Neural progenitor cell (in vitro differentiated cells): Measurements from ENCODE around the gene TMEM109. TPM values are rescaled to one million over a fixed set of nuclear protein-coding genes. Genes with fewer than 3 reads are reported as not detected.

ENCODE experiments used
- DNase-seq: peaks from one replicate; pipeline ENCODE4 v3.0.0-alpha.2; 2016; ENCODE audit warnings: low spot score
- H2AFZ ChIP-seq: fragments of 200-600 bp; sonication (generic); replicated peaks from 2 replicates; pipeline ENCODE4 v1.6.1; 2016; ENCODE audit warnings: antibody characterized with exemption
- H3F3A ChIP-seq: fragments of 200-600 bp; sonication (generic); 2 replicates; pipeline ENCODE4 v1.6.1; 2016; ENCODE audit warnings: antibody characterized with exemption, low read depth
- H3K27ac ChIP-seq: fragments of 200-600 bp; sonication (generic); 2 replicates; pipeline ENCODE4 v1.5.1; 2016; ENCODE audit warnings: mild to moderate bottlenecking
- H3K27me3 ChIP-seq: fragments of 200-600 bp; sonication (generic); 2 replicates; pipeline ENCODE4 v1.6.1; 2016; ENCODE audit warnings: mild to moderate bottlenecking, moderate library complexity
- H3K36me3 ChIP-seq: fragments of 200-600 bp; sonication (generic); 2 replicates; pipeline ENCODE4 v1.5.1; 2016
- H3K4me1 ChIP-seq: fragments of 200-600 bp; sonication (generic); 2 replicates; pipeline ENCODE4 v1.6.1; 2016; ENCODE audit warnings: mixed run types
- H3K4me2 ChIP-seq: fragments of 200-600 bp; sonication (generic); 2 replicates; pipeline ENCODE4 v1.6.1; 2016
- H3K4me3 ChIP-seq: fragments of 200-600 bp; sonication (generic); 2 replicates; pipeline ENCODE4 v1.5.1; 2016
- H3K79me2 ChIP-seq: fragments of 200-600 bp; sonication (generic); 2 replicates; pipeline ENCODE4 v1.6.1; 2016; ENCODE audit warnings: low read depth
- H3K9ac ChIP-seq: fragments of 200-600 bp; sonication (generic); 2 replicates; pipeline ENCODE4 v1.6.1; 2016
- H3K9me3 ChIP-seq: fragments of 200-600 bp; sonication (generic); 2 replicates; pipeline ENCODE4 v1.5.1; 2016; ENCODE audit warnings: low read depth
- H4K20me1 ChIP-seq: fragments of 200-600 bp; sonication (generic); 2 replicates; pipeline ENCODE4 v1.6.1; 2016; ENCODE audit warnings: low read depth
- H3K27ac Mint-ChIP-seq: 3 replicates; pipeline ENCODE4 v1.8.0; 2021; ENCODE audit warnings: mixed read lengths
- H3K27me3 Mint-ChIP-seq: 2 replicates; pipeline ENCODE4 v1.8.0; 2022; ENCODE audit warnings: low read depth, mild to moderate bottlenecking, inconsistent platforms, moderate library complexity, mixed read lengths; ENCODE audit not compliant: insufficient read depth
- H3K36me3 Mint-ChIP-seq: 3 replicates; pipeline ENCODE4 v1.8.0; 2021; ENCODE audit warnings: mixed read lengths
- H3K4me1 Mint-ChIP-seq: 3 replicates; pipeline ENCODE4 v1.8.0; 2021; ENCODE audit warnings: mixed read lengths
- H3K4me3 Mint-ChIP-seq: 3 replicates; pipeline ENCODE4 v1.8.0; 2021; ENCODE audit warnings: mild to moderate bottlenecking, moderate library complexity, mixed read lengths
- H3K9me3 Mint-ChIP-seq: 3 replicates; pipeline ENCODE4 v1.8.0; 2020; ENCODE audit warnings: mixed read lengths
- CTCF ChIP-seq: fragments of 200-600 bp; sonication (generic); IDR thresholded peaks from 2 replicates; pipeline ENCODE4 v1.5.1; 2017; ENCODE audit warnings: antibody characterized with exemption, mild to moderate bottlenecking
- EZH2 ChIP-seq: fragments of 200-600 bp; sonication (generic); IDR thresholded peaks from 2 replicates; pipeline ENCODE4 v1.6.1; 2017; ENCODE audit warnings: antibody characterized with exemption, mild to moderate bottlenecking, moderate library complexity
- EZH2phosphoT487 ChIP-seq: fragments of 200-600 bp; sonication (generic); IDR thresholded peaks from 2 replicates; pipeline ENCODE4 v1.6.1; 2017; ENCODE audit warnings: antibody characterized with exemption
- total RNA-seq: library from RNA; depleted of rRNA; stranded (reverse); fragments of >200 nt; gene quantifications from 2 replicates; pipeline ENCODE4 v1.2.3, GENCODE V29; 2015; ENCODE audit warnings: low replicate concordance

Gene TMEM109
- total RNA-seq, 1 donor from 2014 or later: 22.4 TPM

- H3K4me2 ChIP-seq: no peak overlapping the region
- H3K4me3 ChIP-seq: no peak overlapping the region
- no peak overlapping the region for H3K9ac ChIP-seq
- H3F3A ChIP-seq: no peaks in the 10 kb centered on the region
- no peaks in the 10 kb centered on the region for H4K20me1 ChIP-seq
- TF ChIP-seq EZH2 (no peak), EZH2phosphoT487 (no peak), CTCF (peak; percentile 34)
- no peaks in the 10 kb centered on the region for H3K36me3 Mint-ChIP-seq
- DNase-seq: no peak
- no peaks in the 10 kb centered on the region for H3K9me3 ChIP-seq
- H3K9me3 Mint-ChIP-seq: no peaks in the 10 kb centered on the region
- peaks cover 10% of the 10 kb centered on the region for H3K27me3 Mint-ChIP-seq
- H3K27me3 ChIP-seq: peaks cover 11% of the 10 kb centered on the region
- no peak overlapping the region for H3K27ac ChIP-seq
- no peak overlapping the region for H2AFZ ChIP-seq
- peaks cover 13% of the 10 kb centered on the region for H3K4me1 ChIP-seq
- no peaks in the 10 kb centered on the region for H3K36me3 ChIP-seq
- peaks cover 28% of the 10 kb centered on the region for H3K4me1 Mint-ChIP-seq
- H3K27ac Mint-ChIP-seq: peak overlapping the region; percentile 82
- H3K79me2 ChIP-seq: no peaks in the 10 kb centered on the region
- no peak overlapping the region for H3K4me3 Mint-ChIP-seq
Measured at GRCh38 chr11:60944490-60945294, 30.7 kb downstream of the TMEM109 start.

GRCh38 chr11:60945295-60945667, 31.3 kb downstream of the TMEM109 start:
- H3K9me3 ChIP-seq: no peaks in the 10 kb centered on the region
- no peak overlapping the region for H3K27ac ChIP-seq
- TF ChIP-seq CTCF (no peak), EZH2phosphoT487 (no peak), EZH2 (no peak)
- Mint-ChIP-seq H3K27ac (no peak overlapping the region), H3K27me3 (peaks cover 13% of the 10 kb centered on the region), H3K4me3 (no peak overlapping the region), H3K36me3 (no peaks in the 10 kb centered on the region), H3K9me3 (no peaks in the 10 kb centered on the region), H3K4me1 (peaks cover 28% of the 10 kb centered on the region)
- peaks cover 5% of the 10 kb centered on the region for H3F3A ChIP-seq
- H4K20me1 ChIP-seq: no peaks in the 10 kb centered on the region
- H3K9ac ChIP-seq: no peak overlapping the region
- no peaks in the 10 kb centered on the region for H3K36me3 ChIP-seq
- no peaks in the 10 kb centered on the region for H3K79me2 ChIP-seq
- H3K4me3 ChIP-seq: no peak overlapping the region
- H3K4me1 ChIP-seq: peaks cover 13% of the 10 kb centered on the region
- DNase-seq: no peak
- peaks cover 17% of the 10 kb centered on the region for H3K27me3 ChIP-seq
- H3K4me2 ChIP-seq: no peak overlapping the region
- H2AFZ ChIP-seq: no peak overlapping the region

GRCh38 chr11:60946601-60947264, 32.8 kb downstream of the TMEM109 start:
- Histone ChIP-seq H2AFZ (no peak overlapping the region), H3K36me3 (no peaks in the 10 kb centered on the region), H3K4me2 (no peak overlapping the region), H3K9me3 (no peaks in the 10 kb centered on the region), H3K4me1 (peaks cover 14% of the 10 kb centered on the region), H3K79me2 (no peaks in the 10 kb centered on the region), H4K20me1 (no peaks in the 10 kb centered on the region), H3K27me3 (peaks cover 32% of the 10 kb centered on the region), H3K4me3 (no peak overlapping the region), H3K9ac (no peak overlapping the region), H3F3A (peaks cover 10% of the 10 kb centered on the region), H3K27ac (no peak overlapping the region)
- DNase-seq: no peak
- TF ChIP-seq EZH2phosphoT487: no peak
- no peak for TF ChIP-seq CTCF
- no peak for TF ChIP-seq EZH2
- H3K27ac Mint-ChIP-seq: peak overlapping the region; percentile 42
- no peaks in the 10 kb centered on the region for H3K36me3 Mint-ChIP-seq
- no peaks in the 10 kb centered on the region for H3K9me3 Mint-ChIP-seq
- peaks cover 20% of the 10 kb centered on the region for H3K27me3 Mint-ChIP-seq
- H3K4me1 Mint-ChIP-seq: peaks cover 30% of the 10 kb centered on the region
- peak overlapping the region; percentile 27 for H3K4me3 Mint-ChIP-seq
